Transverse colon (tissue), 3 donors: ENCODE measurements around the gene BRD3.

ENCODE experiments used
- EP300 ChIP-seq: sonication (generic); formaldehyde crosslinking; IDR thresholded peaks from one replicate; pipeline ENCODE4 v1.6.1; 2017; ENCODE audit warnings: antibody characterized with exemption, low read depth
- POLR2A ChIP-seq: fragments of 450-650 bp; IDR thresholded peaks from one replicate; pipeline ENCODE4 v1.6.1; 2016; ENCODE audit warnings: antibody characterized with exemption, mild to moderate bottlenecking, moderate library complexity
- TF ChIP-seq, protein P1 (sequence below), 5 experiments: fragments of 200-600 bp in 3 of 5; fragments of 450-650 bp in 2 of 5; sonication (generic) in 3 of 5; IDR thresholded peaks; 1 replicate in 2 of 5; 2 replicates in 3 of 5; pipeline ENCODE4 v1.5.1; 2016 to 2017; ENCODE audit warnings: antibody characterized with exemption in 5 of 5, inconsistent platforms in 3 of 5, mild to moderate bottlenecking in 2 of 5, moderate library complexity in 1 of 5

DNA sequence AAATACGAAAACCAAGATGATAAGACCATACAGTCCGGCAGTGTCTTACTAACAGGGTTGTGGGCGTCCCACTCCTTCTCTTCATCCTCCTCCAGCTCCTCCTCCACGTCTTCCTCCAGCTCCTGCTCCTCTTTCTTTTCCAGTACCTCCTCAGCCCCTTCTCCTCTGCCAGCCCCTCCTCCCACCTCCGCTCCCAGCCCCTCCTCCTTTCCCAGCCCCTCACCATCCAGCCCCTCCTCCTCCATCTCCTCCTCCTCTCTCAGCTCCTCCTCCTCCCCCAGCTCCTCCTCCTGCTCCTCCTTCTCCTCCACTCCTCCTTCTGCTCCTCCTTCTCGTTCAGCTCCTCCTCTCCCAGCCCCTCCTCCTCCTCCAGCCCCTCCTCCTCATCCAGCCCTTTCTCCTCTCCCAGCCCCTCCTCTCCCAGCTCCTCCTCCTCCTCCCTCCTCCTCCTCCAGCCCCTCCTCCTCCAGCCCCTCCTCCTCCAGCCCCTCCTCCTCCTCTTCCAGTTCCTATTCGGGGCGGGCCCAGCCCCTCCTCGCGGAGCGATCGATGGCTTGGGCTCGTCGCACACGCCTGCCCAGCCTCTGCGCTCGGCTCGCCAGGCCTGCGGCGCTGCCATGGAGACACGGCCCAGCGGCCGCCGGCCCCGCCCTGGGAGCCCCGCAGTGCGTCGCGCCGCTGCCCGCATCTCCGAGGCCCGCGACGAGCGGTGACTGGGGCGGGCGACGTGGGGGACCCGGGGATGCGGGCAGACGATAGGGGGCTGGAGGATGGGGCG lies 42.8 kb downstream of the BRD3 start, which contains the start of gene BRD3OS:
- TF ChIP-seq, protein P1, sequence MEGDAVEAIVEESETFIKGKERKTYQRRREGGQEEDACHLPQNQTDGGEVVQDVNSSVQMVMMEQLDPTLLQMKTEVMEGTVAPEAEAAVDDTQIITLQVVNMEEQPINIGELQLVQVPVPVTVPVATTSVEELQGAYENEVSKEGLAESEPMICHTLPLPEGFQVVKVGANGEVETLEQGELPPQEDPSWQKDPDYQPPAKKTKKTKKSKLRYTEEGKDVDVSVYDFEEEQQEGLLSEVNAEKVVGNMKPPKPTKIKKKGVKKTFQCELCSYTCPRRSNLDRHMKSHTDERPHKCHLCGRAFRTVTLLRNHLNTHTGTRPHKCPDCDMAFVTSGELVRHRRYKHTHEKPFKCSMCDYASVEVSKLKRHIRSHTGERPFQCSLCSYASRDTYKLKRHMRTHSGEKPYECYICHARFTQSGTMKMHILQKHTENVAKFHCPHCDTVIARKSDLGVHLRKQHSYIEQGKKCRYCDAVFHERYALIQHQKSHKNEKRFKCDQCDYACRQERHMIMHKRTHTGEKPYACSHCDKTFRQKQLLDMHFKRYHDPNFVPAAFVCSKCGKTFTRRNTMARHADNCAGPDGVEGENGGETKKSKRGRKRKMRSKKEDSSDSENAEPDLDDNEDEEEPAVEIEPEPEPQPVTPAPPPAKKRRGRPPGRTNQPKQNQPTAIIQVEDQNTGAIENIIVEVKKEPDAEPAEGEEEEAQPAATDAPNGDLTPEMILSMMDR (IDR thresholded peaks at IDR 0.05) = no peak
- TF ChIP-seq EP300 (no peak), POLR2A (no peak)
